Neural progenitor cell (in vitro differentiated cells): ENCODE data around the gene NEXN. TPM values are rescaled to one million over a fixed set of nuclear protein-coding genes. Genes with fewer than 3 reads are reported as not detected.

ENCODE experiments used
- DNase-seq: peaks from one replicate; pipeline ENCODE4 v3.0.0-alpha.2; 2016; ENCODE audit warnings: low spot score
- H2AFZ ChIP-seq: fragments of 200-600 bp; sonication (generic); replicated peaks from 2 replicates; pipeline ENCODE4 v1.6.1; 2016; ENCODE audit warnings: antibody characterized with exemption
- H3F3A ChIP-seq: fragments of 200-600 bp; sonication (generic); 2 replicates; pipeline ENCODE4 v1.6.1; 2016; ENCODE audit warnings: antibody characterized with exemption, low read depth
- H3K27ac ChIP-seq: fragments of 200-600 bp; sonication (generic); 2 replicates; pipeline ENCODE4 v1.5.1; 2016; ENCODE audit warnings: mild to moderate bottlenecking
- H3K27me3 ChIP-seq: fragments of 200-600 bp; sonication (generic); 2 replicates; pipeline ENCODE4 v1.6.1; 2016; ENCODE audit warnings: mild to moderate bottlenecking, moderate library complexity
- H3K36me3 ChIP-seq: fragments of 200-600 bp; sonication (generic); 2 replicates; pipeline ENCODE4 v1.5.1; 2016
- H3K4me1 ChIP-seq: fragments of 200-600 bp; sonication (generic); 2 replicates; pipeline ENCODE4 v1.6.1; 2016; ENCODE audit warnings: mixed run types
- H3K4me2 ChIP-seq: fragments of 200-600 bp; sonication (generic); 2 replicates; pipeline ENCODE4 v1.6.1; 2016
- H3K4me3 ChIP-seq: fragments of 200-600 bp; sonication (generic); 2 replicates; pipeline ENCODE4 v1.5.1; 2016
- H3K79me2 ChIP-seq: fragments of 200-600 bp; sonication (generic); 2 replicates; pipeline ENCODE4 v1.6.1; 2016; ENCODE audit warnings: low read depth
- H3K9ac ChIP-seq: fragments of 200-600 bp; sonication (generic); 2 replicates; pipeline ENCODE4 v1.6.1; 2016
- H3K9me3 ChIP-seq: fragments of 200-600 bp; sonication (generic); 2 replicates; pipeline ENCODE4 v1.5.1; 2016; ENCODE audit warnings: low read depth
- H4K20me1 ChIP-seq: fragments of 200-600 bp; sonication (generic); 2 replicates; pipeline ENCODE4 v1.6.1; 2016; ENCODE audit warnings: low read depth
- H3K27ac Mint-ChIP-seq: 3 replicates; pipeline ENCODE4 v1.8.0; 2021; ENCODE audit warnings: mixed read lengths
- H3K27me3 Mint-ChIP-seq: 2 replicates; pipeline ENCODE4 v1.8.0; 2022; ENCODE audit warnings: low read depth, mild to moderate bottlenecking, inconsistent platforms, moderate library complexity, mixed read lengths; ENCODE audit not compliant: insufficient read depth
- H3K36me3 Mint-ChIP-seq: 3 replicates; pipeline ENCODE4 v1.8.0; 2021; ENCODE audit warnings: mixed read lengths
- H3K4me1 Mint-ChIP-seq: 3 replicates; pipeline ENCODE4 v1.8.0; 2021; ENCODE audit warnings: mixed read lengths
- H3K4me3 Mint-ChIP-seq: 3 replicates; pipeline ENCODE4 v1.8.0; 2021; ENCODE audit warnings: mild to moderate bottlenecking, moderate library complexity, mixed read lengths
- H3K9me3 Mint-ChIP-seq: 3 replicates; pipeline ENCODE4 v1.8.0; 2020; ENCODE audit warnings: mixed read lengths
- CTCF ChIP-seq: fragments of 200-600 bp; sonication (generic); IDR thresholded peaks from 2 replicates; pipeline ENCODE4 v1.5.1; 2017; ENCODE audit warnings: antibody characterized with exemption, mild to moderate bottlenecking
- EZH2 ChIP-seq: fragments of 200-600 bp; sonication (generic); IDR thresholded peaks from 2 replicates; pipeline ENCODE4 v1.6.1; 2017; ENCODE audit warnings: antibody characterized with exemption, mild to moderate bottlenecking, moderate library complexity
- EZH2phosphoT487 ChIP-seq: fragments of 200-600 bp; sonication (generic); IDR thresholded peaks from 2 replicates; pipeline ENCODE4 v1.6.1; 2017; ENCODE audit warnings: antibody characterized with exemption
- total RNA-seq: library from RNA; depleted of rRNA; stranded (reverse); fragments of >200 nt; gene quantifications from 2 replicates; pipeline ENCODE4 v1.2.3, GENCODE V29; 2015; ENCODE audit warnings: low replicate concordance

The NEXN gene
- total RNA-seq, 1 donor from 2014 or later = 2.0 TPM

DNA sequence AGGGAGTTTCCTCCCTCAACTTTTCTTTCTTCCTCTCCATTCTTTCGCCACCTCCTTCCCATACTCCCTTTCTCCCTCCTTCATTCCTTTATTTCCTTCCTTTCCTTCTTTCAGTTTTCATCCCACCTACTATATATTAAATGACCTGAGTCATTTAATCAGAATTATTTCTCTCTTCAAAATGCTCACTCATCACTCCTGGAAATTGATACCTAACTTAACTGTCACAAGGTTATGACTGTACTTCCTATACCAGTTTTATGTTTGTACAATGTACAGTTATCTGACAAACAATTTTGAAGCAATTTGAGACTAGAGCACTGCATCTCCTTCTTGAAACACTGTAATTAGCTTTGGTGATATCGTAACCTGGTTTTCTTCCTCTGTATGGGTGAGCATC lies 41.4 kb downstream of the NEXN start:
- Histone ChIP-seq H3K79me2 (no peaks in the 10 kb centered on the region), H3K27me3 (no peaks in the 10 kb centered on the region), H3K4me2 (no peak overlapping the region), H3K4me3 (no peak overlapping the region), H3K9ac (no peak overlapping the region), H2AFZ (no peak overlapping the region), H3F3A (peaks cover 6% of the 10 kb centered on the region), H3K27ac (no peak overlapping the region), H4K20me1 (no peaks in the 10 kb centered on the region), H3K9me3 (no peaks in the 10 kb centered on the region), H3K36me3 (no peaks in the 10 kb centered on the region), H3K4me1 (no peaks in the 10 kb centered on the region)
- Mint-ChIP-seq H3K36me3 (no peaks in the 10 kb centered on the region), H3K4me3 (no peak overlapping the region), H3K27ac (no peak overlapping the region), H3K27me3 (no peaks in the 10 kb centered on the region), H3K4me1 (no peaks in the 10 kb centered on the region), H3K9me3 (no peaks in the 10 kb centered on the region)
- no peak for TF ChIP-seq EZH2phosphoT487
- TF ChIP-seq CTCF = no peak
- TF ChIP-seq EZH2 = no peak
- no peak for DNase-seq

- H3K4me1 ChIP-seq = no peaks in the 10 kb centered on the region
- H3K27ac ChIP-seq = no peak overlapping the region
- DNase-seq = no peak
- H4K20me1 ChIP-seq = peaks cover 13% of the 10 kb centered on the region
- H3K27ac Mint-ChIP-seq = no peak overlapping the region
- no peak overlapping the region for H3K4me3 Mint-ChIP-seq
- H3K9me3 ChIP-seq = no peaks in the 10 kb centered on the region
- peaks cover 14% of the 10 kb centered on the region for H3K36me3 Mint-ChIP-seq
- H3K9me3 Mint-ChIP-seq = no peaks in the 10 kb centered on the region
- H3K79me2 ChIP-seq = no peaks in the 10 kb centered on the region
- no peak overlapping the region for H3K9ac ChIP-seq
- H3K27me3 ChIP-seq = no peaks in the 10 kb centered on the region
- H2AFZ ChIP-seq = no peak overlapping the region
- no peaks in the 10 kb centered on the region for H3K4me1 Mint-ChIP-seq
- H3F3A ChIP-seq = peaks cover 43% of the 10 kb centered on the region
- H3K36me3 ChIP-seq = peaks cover 2% of the 10 kb centered on the region
- H3K4me2 ChIP-seq = no peak overlapping the region
- no peak for TF ChIP-seq EZH2phosphoT487
- TF ChIP-seq CTCF = no peak
- no peak for TF ChIP-seq EZH2
- peaks cover 2% of the 10 kb centered on the region for H3K27me3 Mint-ChIP-seq
- H3K4me3 ChIP-seq = no peak overlapping the region
Measured at GRCh38 chr1:77938651-77939050, 50.2 kb downstream of the NEXN start.

DNA sequence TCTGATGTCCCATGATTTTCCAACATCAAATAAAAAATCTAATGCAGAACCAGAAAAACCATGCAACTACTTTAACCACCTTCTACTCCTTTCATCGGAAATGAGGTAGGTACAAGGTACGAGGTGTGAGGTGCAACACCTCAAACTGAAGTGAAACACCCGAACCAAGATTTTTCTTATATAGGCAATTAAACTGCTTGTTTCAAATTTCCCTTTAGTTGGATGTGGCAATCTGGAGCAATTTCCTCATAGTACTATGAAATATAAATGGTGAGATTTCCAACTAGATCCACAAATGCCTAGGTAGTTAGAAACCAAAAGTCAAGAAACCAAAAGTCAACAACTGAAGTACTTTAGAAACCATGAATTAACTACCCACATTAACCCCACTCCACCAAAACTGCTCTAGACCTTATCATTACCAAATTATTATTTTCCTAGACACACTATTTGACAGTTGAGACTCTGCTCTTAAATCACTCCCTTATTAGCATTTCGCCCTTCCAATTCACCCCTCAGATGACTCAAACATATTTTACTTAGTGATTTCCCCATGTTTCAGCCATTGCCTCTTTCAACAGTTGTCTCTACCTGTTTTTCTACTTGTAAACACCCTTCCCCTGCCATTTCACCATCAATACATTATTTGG lies 52.6 kb downstream of the NEXN start:
- H3K4me1 ChIP-seq = no peaks in the 10 kb centered on the region
- H3K4me3 ChIP-seq = no peak overlapping the region
- H3K36me3 Mint-ChIP-seq = peaks cover 20% of the 10 kb centered on the region
- no peaks in the 10 kb centered on the region for H3K4me1 Mint-ChIP-seq
- H3K36me3 ChIP-seq = peaks cover 25% of the 10 kb centered on the region
- H3K27ac ChIP-seq = no peak overlapping the region
- no peak overlapping the region for H3K4me2 ChIP-seq
- TF ChIP-seq EZH2 = no peak
- TF ChIP-seq EZH2phosphoT487 = no peak
- TF ChIP-seq CTCF = no peak
- H3K9ac ChIP-seq = no peak overlapping the region
- DNase-seq = no peak
- no peaks in the 10 kb centered on the region for H3K9me3 Mint-ChIP-seq
- peaks cover 2% of the 10 kb centered on the region for H3K27me3 Mint-ChIP-seq
- H3K27ac Mint-ChIP-seq = no peak overlapping the region
- no peak overlapping the region for H2AFZ ChIP-seq
- H3K9me3 ChIP-seq = no peaks in the 10 kb centered on the region
- peaks cover 13% of the 10 kb centered on the region for H4K20me1 ChIP-seq
- no peaks in the 10 kb centered on the region for H3K27me3 ChIP-seq
- H3F3A ChIP-seq = peaks cover 66% of the 10 kb centered on the region
- H3K4me3 Mint-ChIP-seq = no peak overlapping the region
- peaks cover 3% of the 10 kb centered on the region for H3K79me2 ChIP-seq
